ENCODE measurements around the gene CTIF. TPM values are rescaled to one million over a fixed set of nuclear protein-coding genes. Genes with fewer than 3 reads are reported as not detected.

CTIF gene
- total and polyA plus RNA-seq, 12 donors, result 20.5 to 159 (median 57.0) TPM

GRCh38 chr18:48872234-48873145 lies 333.7 kb downstream of the CTIF start:
- WGBS, 4 donors, result 63 to 73% (median 66%) methylated on average over 19 to 20 of the region's 20 CpGs
- TF ChIP-seq CTCF (IDR thresholded peaks at IDR 0.05) (no peak), POLR2A (IDR thresholded peaks at IDR 0.05) (no peak)
- no peak overlapping the region for H3K4me3 ChIP-seq

DNA sequence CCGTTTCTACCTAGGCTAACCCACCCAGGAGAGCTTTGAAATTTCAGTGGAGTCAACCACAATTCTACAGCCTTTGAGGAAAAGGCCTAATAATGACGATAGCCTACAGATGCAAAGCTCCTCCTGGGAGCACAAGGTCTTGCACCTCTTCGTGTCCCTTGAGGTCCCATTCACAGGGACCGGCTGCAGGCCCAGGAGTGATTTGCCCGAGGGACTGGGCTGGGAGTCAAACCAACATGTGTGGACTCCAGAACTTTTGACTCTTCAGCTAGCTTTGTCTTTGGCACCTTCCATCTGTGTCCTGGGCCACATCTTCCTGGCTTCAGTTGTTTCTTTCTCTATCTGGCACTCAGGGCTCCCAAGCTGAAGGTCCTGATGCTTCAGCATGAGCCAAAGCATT lies 335.4 kb downstream of the CTIF start:
- intact Hi-C loops (cut with DNase I), result no loop called here
- no peak for DNase-seq
- H3K27ac ChIP-seq, result peak overlapping the region in 2 of 5 donors; percentile 36 to 76
- 84 to 94% (median 92%) methylated on average over 5 of the region's 5 CpGs for WGBS, 4 donors
- no peak overlapping the region for H3K4me3 ChIP-seq
- TF ChIP-seq CTCF (IDR thresholded peaks at IDR 0.05) (no peak), POLR2A (IDR thresholded peaks at IDR 0.05) (no peak)
- peaks cover 17 to 22% of the 10 kb centered on the region in 2 donors for H3K4me1 ChIP-seq (replicated peaks in 1 of 2)
- no peaks in the 10 kb centered on the region for H3K36me3 ChIP-seq (replicated peaks in 1 of 2)
- H3K9me3 ChIP-seq (replicated peaks in 1 of 3), result no peaks in the 10 kb centered on the region
- H3K27me3 ChIP-seq, result no peaks in the 10 kb centered on the region

More at GRCh38 chr18:48872234-48873145, 333.7 kb downstream of the CTIF start:
- no peaks in the 10 kb centered on the region for H3K9me3 ChIP-seq (replicated peaks in 1 of 3)
- no peaks in the 10 kb centered on the region for H3K27me3 ChIP-seq
- H3K36me3 ChIP-seq (replicated peaks in 1 of 2), result no peaks in the 10 kb centered on the region
- DNase-seq, result peak in 1 of 7 donors; percentile 45
- H3K4me1 ChIP-seq (replicated peaks in 1 of 2), result peaks cover 15 to 17% of the 10 kb centered on the region in 2 donors
- intact Hi-C loops (cut with DNase I), result no loop called here
- H3K27ac ChIP-seq, result peak overlapping the region; percentile 19 to 89 (median 76)

- H3K4me3 ChIP-seq, result no peak overlapping the region
- no peak overlapping the region for H3K27ac ChIP-seq
- H3K9me3 ChIP-seq (replicated peaks in 1 of 3), result no peaks in the 10 kb centered on the region
- no peak for DNase-seq
- H3K27me3 ChIP-seq, result no peaks in the 10 kb centered on the region
- WGBS, 4 donors, result 68 to 88% (median 83%) methylated on average over 8 to 15 of the region's 15 CpGs
- no peaks in the 10 kb centered on the region for H3K36me3 ChIP-seq (replicated peaks in 1 of 2)
- intact Hi-C loops (cut with DNase I), result no loop called here
- TF ChIP-seq CTCF (IDR thresholded peaks at IDR 0.05) (no peak), POLR2A (IDR thresholded peaks at IDR 0.05) (no peak)
- peaks cover 17 to 22% of the 10 kb centered on the region in 2 donors for H3K4me1 ChIP-seq (replicated peaks in 1 of 2)
Measured at GRCh38 chr18:48874701-48875162, 335.9 kb downstream of the CTIF start.

DNA sequence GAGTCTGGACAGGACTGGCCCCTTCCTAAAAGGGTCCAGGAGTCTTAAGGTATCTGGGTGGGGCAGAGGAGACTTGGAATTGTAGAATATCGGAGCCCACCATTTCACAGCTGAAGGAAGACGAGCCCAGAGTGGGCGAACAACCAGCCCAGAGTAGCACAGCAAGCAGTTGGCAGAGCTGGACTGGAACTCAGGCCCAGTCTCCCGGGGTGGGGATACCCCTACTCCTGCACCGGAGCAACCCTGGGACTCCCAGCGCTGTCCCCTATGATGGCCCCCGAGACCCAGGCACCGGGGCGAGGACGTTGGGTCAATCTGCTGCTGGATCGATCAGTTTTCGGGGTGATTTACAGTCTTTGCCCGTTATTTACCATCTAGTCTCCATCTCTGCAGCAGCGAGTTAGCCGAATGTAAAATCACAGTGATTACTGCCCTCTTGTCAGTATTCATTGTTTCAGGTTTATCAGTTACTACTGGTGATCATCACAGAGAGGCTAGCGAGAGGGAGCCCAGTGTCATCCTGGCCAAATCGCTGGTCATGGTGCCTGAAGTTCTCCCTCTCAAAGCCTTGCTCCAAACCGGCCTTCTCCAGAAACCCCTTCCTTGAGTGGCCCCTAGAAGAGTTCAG lies 336.6 kb downstream of the CTIF start:
- Histone ChIP-seq H3K9me3 (replicated peaks in 1 of 3) (no peaks in the 10 kb centered on the region), H3K27me3 (no peaks in the 10 kb centered on the region), H3K36me3 (replicated peaks in 1 of 2) (no peaks in the 10 kb centered on the region), H3K4me3 (no peak overlapping the region), H3K4me1 (replicated peaks in 1 of 2) (peaks cover 17 to 22% of the 10 kb centered on the region in 2 donors), H3K27ac (no peak overlapping the region)
- intact Hi-C loops (cut with DNase I), result no loop called here
- whole genome bisulfite sequencing, 4 donors, result 94 to 97% (median 95%) methylated on average over 14 to 18 of the region's 18 CpGs
- no peak for DNase-seq
- TF ChIP-seq CTCF (IDR thresholded peaks at IDR 0.05), result no peak
- no peak for TF ChIP-seq POLR2A (IDR thresholded peaks at IDR 0.05)
